ENCODE measurements around the gene NRDC. TPM values are rescaled to one million over a fixed set of nuclear protein-coding genes. Genes with fewer than 3 reads are reported as not detected.

The NRDC gene
- total RNA-seq, 1 donor from 2014 or later: 155 TPM

- H3K27me3 Mint-ChIP-seq (ENCODE audit: low read depth): no peaks in the 10 kb centered on the region
- no peaks in the 10 kb centered on the region for H3K4me1 Mint-ChIP-seq
- peaks cover 3% of the 10 kb centered on the region for H3K36me3 Mint-ChIP-seq (ENCODE audit: low read depth)
- H3K4me3 Mint-ChIP-seq: no peak overlapping the region
- TF ChIP-seq CTCF (conservative IDR thresholded peaks at IDR 0.05): no peak
- H3K9me3 Mint-ChIP-seq: no peaks in the 10 kb centered on the region
- H3K27ac Mint-ChIP-seq (ENCODE audit: unreplicated experiment): no peak overlapping the region
- no peak for DNase-seq (ENCODE audit: low read depth, low spot score)
Measured at GRCh38 chr1:51741121-51741681, 137.3 kb downstream of the NRDC start.

GRCh38 chr1:51740652-51741051, 137.9 kb downstream of the NRDC start:
- Mint-ChIP-seq H3K4me3 (no peak overlapping the region), H3K4me1 (no peaks in the 10 kb centered on the region), H3K9me3 (no peaks in the 10 kb centered on the region), H3K36me3 (ENCODE audit: low read depth) (peaks cover 3% of the 10 kb centered on the region), H3K27ac (ENCODE audit: unreplicated experiment) (no peak overlapping the region), H3K27me3 (ENCODE audit: low read depth) (no peaks in the 10 kb centered on the region)
- no peak for TF ChIP-seq CTCF (conservative IDR thresholded peaks at IDR 0.05)
- DNase-seq (ENCODE audit: low read depth, low spot score): no peak

Small RNA genes within 50 kb of the gene (microRNA-seq; reads per million reads assigned to microRNA genes)
- gene MIR761: not detected

Other genes with a start within 250 kb of the NRDC start
- gene RAB3B, start 112.0 kb upstream of the NRDC start, total RNA-seq: 2.4 TPM in 2 replicates
- 6.4 and 8.1 TPM in 2 replicates for gene KTI12, start 155.1 kb upstream of the NRDC start, total RNA-seq
- 60.7 and 62.9 TPM in 2 replicates for gene TXNDC12, start 176.5 kb upstream of the NRDC start, total RNA-seq
- 74.3 and 75.0 TPM in 2 replicates for gene BTF3L4, start 177.6 kb upstream of the NRDC start, total RNA-seq